Stimulated activated CD8-positive, alpha-beta memory T cell treated with anti-CD3 and anti-CD28 coated beads, Interleukin-4, amount 100 ng/mL, for 1 hour (primary cell): ENCODE data around the gene CYP4A22.
"Not testable (repeated sequence)": the region's sequence is repeated elsewhere in the genome, so short reads cannot be mapped to it uniquely, and the experiment has no call there.

Experiments used
- DNase-seq, 2 donors: peaks; one replicate each; pipeline ENCODE4 v3.0.0-alpha.2; 2020; ENCODE audit warnings: low read depth in 2 of 2, low spot score in 1 of 2

The CYP4A22 gene

GRCh38 chr1:47149162-47149561 is 11.9 kb downstream of the CYP4A22 start:
- DNase-seq, result not testable (repeated sequence)

- DNase-seq, result not testable (repeated sequence)
Observed at GRCh38 chr1:47156457-47156856, 19.2 kb downstream of the CYP4A22 start.

DNA sequence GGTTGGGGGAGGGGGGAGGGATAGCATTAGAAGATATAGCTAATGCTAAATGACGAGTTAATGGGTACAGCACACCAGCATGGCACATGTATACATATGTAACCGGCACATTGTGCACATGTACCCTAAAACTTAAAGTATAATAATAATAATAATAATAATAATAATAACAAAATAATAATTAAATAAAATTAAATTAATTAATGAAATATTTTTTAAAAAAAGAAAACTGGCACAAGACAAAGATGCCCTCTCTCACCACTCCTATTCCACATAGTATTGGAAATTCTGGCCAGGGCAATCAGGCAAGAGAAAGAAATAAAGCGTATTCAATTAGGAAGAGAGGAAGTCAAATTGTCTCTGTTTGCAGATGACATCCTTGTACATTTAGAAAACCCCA is 20.7 kb downstream of the CYP4A22 start:
- DNase-seq, result not testable (repeated sequence)

- DNase-seq, result no peak
Observed at GRCh38 chr1:47160716-47161115, 23.5 kb downstream of the CYP4A22 start.

DNA sequence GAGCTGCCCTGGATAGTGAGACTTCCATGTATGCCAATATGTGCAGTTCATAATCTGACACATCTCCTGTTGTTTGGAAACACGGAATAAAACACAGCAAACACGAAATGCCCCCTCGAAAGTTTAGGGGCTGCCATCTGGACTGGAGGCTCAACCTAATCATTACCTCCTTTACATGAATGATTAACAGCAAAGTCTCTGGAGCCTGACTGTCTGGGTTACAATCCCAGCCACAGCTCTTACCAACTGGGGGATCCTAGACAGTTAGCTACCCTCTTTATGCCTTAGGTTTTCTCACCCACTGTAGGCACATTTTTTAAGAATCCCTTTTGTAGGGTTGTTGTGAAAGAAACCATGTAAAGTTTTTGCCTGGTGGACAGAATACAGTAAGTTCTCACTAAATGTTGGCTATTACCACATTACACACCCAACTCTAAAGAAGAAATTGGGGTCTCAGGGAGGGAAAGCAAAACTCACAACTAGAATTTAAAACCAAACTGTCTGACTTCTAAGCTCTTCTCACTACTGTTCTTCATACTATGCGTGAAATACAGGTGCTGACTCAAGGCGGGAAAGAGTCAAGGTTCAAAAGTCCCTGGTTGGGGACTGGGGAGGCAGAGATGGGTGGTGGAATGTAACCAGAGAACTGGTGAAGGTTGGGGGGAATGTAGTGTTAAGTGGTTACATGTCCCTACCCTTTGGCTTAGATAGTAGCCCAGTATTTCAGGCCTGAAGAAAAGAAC is 24.2 kb downstream of the CYP4A22 start:
- no peak for DNase-seq

DNA sequence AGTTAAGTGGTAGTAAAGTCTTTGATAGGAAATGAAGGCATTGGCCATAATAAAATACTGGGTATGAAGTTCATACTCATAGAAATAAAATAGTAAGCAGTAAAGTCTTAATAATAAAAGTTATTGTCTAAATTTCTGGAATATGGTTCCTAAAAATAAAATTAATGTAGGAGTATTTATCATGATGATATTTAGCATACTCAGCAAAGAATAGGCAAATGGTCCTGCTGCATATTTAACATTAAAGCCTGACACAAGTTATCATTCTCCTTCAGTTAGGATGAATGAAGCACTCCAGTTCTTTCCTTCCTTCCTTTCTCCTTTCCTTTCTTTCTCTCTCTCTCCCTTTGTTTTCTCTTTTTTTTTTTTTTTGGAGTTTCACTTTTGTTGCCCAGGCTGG is 27.3 kb downstream of the CYP4A22 start:
- no peak for DNase-seq

- DNase-seq, result no peak
Observed at GRCh38 chr1:47172782-47173181, 35.5 kb downstream of the CYP4A22 start.

DNA sequence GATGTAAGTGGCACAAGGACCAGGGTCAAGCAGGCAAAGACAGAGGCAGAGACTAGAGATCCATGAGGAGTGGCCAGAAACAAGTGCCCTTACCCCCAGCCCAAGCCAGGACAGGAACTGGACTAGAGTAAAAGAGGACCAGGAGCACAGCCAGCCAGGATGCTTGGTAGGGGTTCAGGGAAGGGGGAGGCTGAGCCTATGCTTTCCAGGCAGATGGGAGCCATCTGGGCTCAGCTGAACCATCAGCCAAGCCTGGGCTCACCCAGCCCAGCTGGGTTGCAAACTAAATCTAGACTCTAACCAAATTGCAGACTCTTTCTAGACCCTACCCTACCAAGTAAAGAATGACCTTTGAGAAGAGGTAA is 37.4 kb downstream of the CYP4A22 start:
- DNase-seq, result no peak

DNA sequence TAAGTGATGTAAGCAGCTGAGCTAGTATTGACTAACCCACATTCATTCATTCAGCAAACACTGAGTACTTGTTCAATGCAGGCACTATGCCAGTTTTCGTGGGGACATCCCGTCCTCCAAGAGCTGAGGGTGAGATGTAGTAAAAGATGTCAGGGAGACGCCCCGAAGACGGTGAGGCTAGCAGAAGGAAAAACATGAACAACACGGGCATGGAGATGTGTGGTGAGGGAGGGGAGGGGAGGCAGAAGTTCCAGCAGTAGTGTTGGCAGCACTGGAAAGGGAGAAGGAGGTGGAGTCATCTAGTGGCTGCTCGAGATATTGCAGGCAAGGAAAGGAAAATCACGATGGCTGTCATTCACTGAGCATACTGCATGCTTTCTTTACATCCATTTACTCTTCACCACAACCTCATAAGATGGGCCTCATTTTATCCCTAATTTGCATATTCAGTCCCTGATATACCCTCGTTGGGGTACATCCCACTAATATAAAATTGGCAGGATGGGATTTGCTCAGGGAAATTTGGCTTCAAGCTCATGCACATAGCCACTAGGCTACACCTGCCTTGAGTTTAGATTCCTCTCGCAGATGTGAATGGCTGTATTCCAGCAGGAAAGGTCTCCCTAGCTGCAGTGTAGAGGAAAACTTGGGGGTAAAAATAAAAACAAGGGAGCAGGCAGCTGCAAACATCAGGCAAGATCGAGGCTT is 38.1 kb downstream of the CYP4A22 start:
- DNase-seq, result no peak

GRCh38 chr1:47178020-47178419 is 40.8 kb downstream of the CYP4A22 start:
- no peak for DNase-seq

- DNase-seq, result no peak
Observed at GRCh38 chr1:47178654-47179016, 41.4 kb downstream of the CYP4A22 start.

DNA sequence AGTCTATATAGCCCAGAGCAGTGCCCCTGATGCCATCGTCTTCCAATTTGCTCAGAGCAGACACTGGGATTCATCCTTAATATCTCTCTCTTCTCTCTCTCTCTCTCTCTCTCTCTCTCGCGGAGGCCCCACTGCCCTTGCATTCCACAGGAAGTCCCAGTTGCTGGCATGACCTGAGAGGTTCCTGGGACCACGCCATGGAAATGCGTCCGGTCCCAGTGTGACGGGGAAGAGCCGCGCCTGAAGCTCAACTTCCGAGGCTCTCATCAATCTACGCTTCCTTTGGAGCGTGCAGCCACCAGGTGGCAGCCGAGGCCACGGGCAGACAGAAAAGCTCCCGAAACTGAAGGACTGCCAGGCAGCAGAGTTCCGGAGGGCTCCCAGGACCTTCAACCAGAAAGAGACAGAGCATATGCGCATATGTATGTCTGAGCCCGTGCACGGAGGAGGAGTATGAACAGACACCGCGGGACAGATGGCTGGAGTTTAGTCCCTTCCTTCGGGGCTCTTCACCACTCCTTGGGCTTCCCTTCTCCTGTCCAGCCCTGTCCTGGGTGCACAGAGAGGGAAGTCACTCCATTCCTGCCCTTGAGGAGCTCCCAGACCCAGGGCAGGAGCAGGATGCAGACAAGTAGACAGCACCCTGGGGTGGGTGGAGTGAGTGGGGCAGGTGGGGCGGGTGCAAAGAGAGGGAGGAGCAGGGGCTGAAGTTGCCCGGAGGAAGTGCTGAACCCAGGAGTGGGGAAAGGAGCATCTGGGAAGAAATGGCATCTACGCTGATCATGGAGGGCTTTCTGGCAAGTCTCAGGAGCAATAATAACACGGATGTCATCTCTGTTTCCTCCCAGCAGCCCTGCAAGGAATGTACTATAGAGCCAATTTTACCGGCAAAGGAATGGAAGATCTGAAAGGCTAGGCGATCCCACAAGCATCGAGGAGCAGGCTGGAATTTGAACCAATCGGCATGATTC is 42.1 kb downstream of the CYP4A22 start:
- DNase-seq, result peak in 1 of 2 donors; percentile 43

GRCh38 chr1:47179988-47180563 is 42.8 kb downstream of the CYP4A22 start:
- DNase-seq, result no peak

- no peak for DNase-seq
Observed at GRCh38 chr1:47180603-47181094, 43.4 kb downstream of the CYP4A22 start.

DNA sequence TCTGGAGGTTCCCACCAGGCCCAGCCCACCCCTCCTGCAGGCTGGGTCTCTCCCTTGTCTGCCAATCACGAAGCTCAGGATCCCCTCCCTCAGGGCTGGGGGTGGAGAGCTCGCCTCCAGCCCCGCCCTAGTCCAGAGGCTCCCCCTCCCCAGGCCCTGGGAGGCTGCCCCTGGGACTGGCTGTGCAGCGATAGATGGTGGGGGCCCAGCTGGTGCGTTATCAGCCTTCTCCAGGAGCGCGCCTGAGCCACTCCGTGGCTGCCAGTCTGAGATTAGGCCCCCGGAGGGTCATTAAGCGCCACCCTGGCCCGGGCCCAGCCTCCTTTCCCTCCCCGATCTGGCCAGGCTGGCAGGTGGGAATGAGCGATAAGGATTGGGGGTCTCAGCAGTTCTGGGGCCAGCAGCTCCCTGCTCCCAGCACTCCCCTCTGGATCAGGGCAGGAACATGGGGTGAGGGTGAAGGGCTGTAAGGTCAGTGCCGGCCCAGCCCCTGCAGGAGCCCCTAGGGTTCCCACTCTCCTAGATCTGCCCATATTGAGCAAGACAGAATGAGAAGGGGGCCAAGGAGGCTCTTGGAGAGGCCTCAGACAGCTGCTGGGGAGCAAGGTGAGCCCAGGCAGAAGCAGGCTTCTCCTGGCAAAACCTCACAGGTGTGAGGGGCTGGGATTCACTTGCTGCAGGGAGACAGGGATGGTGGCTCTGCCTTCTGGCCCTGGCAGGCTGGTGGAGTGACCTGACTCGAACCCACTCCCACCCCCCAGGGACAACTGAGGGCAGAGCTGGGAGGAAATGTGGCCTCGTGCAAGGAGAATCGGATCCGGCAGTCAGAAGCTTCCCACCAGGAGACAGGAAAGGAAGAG is 44.1 kb downstream of the CYP4A22 start:
- DNase-seq, result no peak

DNA sequence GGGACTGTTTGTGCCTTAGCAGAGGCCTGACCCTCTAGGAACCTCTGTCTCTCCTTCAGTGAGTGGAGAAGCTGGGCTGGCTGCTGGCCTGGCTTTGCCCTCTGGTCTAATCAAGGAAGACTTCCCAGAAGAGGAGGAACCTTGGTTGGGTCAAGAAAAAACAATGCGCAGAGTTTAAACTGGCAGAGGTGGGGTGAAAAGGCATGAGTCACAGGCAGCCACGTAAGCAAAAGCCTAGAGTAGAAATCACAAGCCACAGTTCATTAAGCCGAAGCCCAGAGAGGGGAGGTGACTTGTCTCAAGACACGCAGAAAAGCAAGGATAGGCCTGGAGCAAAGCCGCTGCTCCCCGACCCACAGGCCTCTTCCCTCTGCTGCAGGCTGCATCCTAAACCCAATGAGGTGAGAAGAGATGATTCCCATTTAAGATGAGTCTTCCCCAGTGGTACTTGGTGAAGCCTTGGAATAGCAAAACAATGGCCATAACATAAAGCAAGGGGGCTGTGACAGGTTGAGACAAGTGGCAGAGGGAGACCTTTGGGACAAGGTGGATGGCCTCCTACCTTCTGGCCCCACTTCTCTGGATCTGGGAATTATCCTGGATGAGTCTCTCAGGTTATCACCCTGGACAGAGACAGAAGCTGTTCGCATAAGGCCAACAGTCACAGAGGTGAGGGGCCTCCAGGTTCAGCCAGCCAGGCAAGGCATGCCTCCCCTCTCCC is 44.9 kb downstream of the CYP4A22 start:
- no peak for DNase-seq

- DNase-seq, result no peak
Observed at GRCh38 chr1:47182676-47183235, 45.5 kb downstream of the CYP4A22 start.

- no peak for DNase-seq
Observed at GRCh38 chr1:47183308-47184089, 46.3 kb downstream of the CYP4A22 start.
